Smooth muscle cell (in vitro differentiated cells): Measurements from ENCODE around the gene OFD1. TPM values are rescaled to one million over a fixed set of nuclear protein-coding genes. Genes with fewer than 3 reads are reported as not detected.

Source experiments
- DNase-seq: peaks from one replicate; lab custom pipeline; 2025; ENCODE audit not compliant: unreplicated experiment; lab: John Stamatoyannopoulos, UW
- H2AFZ ChIP-seq: fragments of 200-600 bp; sonication (generic); 2 replicates; pipeline ENCODE4 v1.6.0; 2016; ENCODE audit warnings: antibody characterized with exemption, low read depth, mild to moderate bottlenecking
- H3F3A ChIP-seq: fragments of 200-600 bp; sonication (generic); 2 replicates; pipeline ENCODE4 v1.6.0; 2017; ENCODE audit warnings: antibody characterized with exemption, low read depth
- H3K27ac ChIP-seq: fragments of 200-600 bp; sonication (generic); 2 replicates; pipeline ENCODE4 v1.5.1; 2016; ENCODE audit warnings: low read depth, mild to moderate bottlenecking
- H3K27me3 ChIP-seq: fragments of 200-600 bp; sonication (generic); 2 replicates; pipeline ENCODE4 v1.6.1; 2016; ENCODE audit warnings: low read depth, mild to moderate bottlenecking
- H3K36me3 ChIP-seq: fragments of 200-600 bp; sonication (generic); 2 replicates; pipeline ENCODE4 v1.5.1; 2016; ENCODE audit warnings: low read depth
- H3K4me1 ChIP-seq: fragments of 200-600 bp; sonication (generic); 2 replicates; pipeline ENCODE4 v1.5.1; 2016; ENCODE audit warnings: low read depth
- H3K4me2 ChIP-seq: fragments of 200-600 bp; sonication (generic); 2 replicates; pipeline ENCODE4 v1.6.0; 2016; ENCODE audit warnings: mild to moderate bottlenecking
- H3K4me3 ChIP-seq: fragments of 200-600 bp; sonication (generic); 2 replicates; pipeline ENCODE4 v1.5.1; 2016; ENCODE audit warnings: mild to moderate bottlenecking
- H3K79me2 ChIP-seq: fragments of 200-600 bp; sonication (generic); 2 replicates; pipeline ENCODE4 v1.6.0; 2016; ENCODE audit warnings: low read depth, mild to moderate bottlenecking
- H3K9ac ChIP-seq: fragments of 200-600 bp; sonication (generic); 2 replicates; pipeline ENCODE4 v1.6.0; 2016; ENCODE audit warnings: low read depth
- H3K9me3 ChIP-seq: fragments of 200-600 bp; sonication (generic); replicated peaks from 2 replicates; pipeline ENCODE4 v1.5.1; 2016; ENCODE audit warnings: low read depth
- H4K20me1 ChIP-seq: fragments of 200-600 bp; sonication (generic); 2 replicates; pipeline ENCODE4 v1.6.0; 2016; ENCODE audit warnings: low read depth
- CTCF ChIP-seq: fragments of 200-600 bp; sonication (generic); IDR thresholded peaks from 2 replicates; pipeline ENCODE4 v1.5.1; 2017; ENCODE audit warnings: borderline replicate concordance, mild to moderate bottlenecking, antibody characterized with exemption; ENCODE audit not compliant: insufficient read depth, poor library complexity, severe bottlenecking
- WGBS: methylation state at CpG from one replicate; pipeline ENCODE4 v1.1.7; 2016; ENCODE audit warnings: low lambda C conversion rate; 5-methylcytosine and 5-hydroxymethylcytosine counted together
- polyA plus RNA-seq: library from polyadenylated mRNA; unstranded; fragments of >200 nt; fragmentation: Nextera tagmentation; extraction: Ambion mirVana; gene quantifications from 2 replicates; pipeline ENCODE4 v1.2.1, GENCODE V29; 2016
- total RNA-seq: library from RNA; depleted of rRNA; stranded (reverse); fragments of >200 nt; gene quantifications from 2 replicates; pipeline ENCODE4 v1.2.3, GENCODE V29; 2014

The OFD1 gene
- total and polyA plus RNA-seq, 2 experiments from 2014 or later, result 12.5 to 14.4 TPM

- Histone ChIP-seq H3K9me3 (no peaks in the 10 kb centered on the region), H3K9ac (no peak overlapping the region), H3F3A (no peaks in the 10 kb centered on the region), H3K27ac (no peak overlapping the region), H3K4me1 (no peaks in the 10 kb centered on the region), H2AFZ (no peak overlapping the region), H3K4me3 (no peak overlapping the region), H3K79me2 (peaks cover 6% of the 10 kb centered on the region), H3K27me3 (no peaks in the 10 kb centered on the region), H4K20me1 (peaks cover 17% of the 10 kb centered on the region), H3K36me3 (peaks cover 6% of the 10 kb centered on the region), H3K4me2 (no peak overlapping the region)
- TF ChIP-seq CTCF, result no peak
- no peak for DNase-seq
- 70% methylated on average over 4 of the region's 4 CpGs for WGBS
These were observed 23.4 kb upstream of the OFD1 start for GRCh38 chrX:13711141-13711540.

GRCh38 chrX:13716455-13716854 lies 18.1 kb upstream of the OFD1 start:
- Histone ChIP-seq H3K9ac (no peak overlapping the region), H3K4me3 (no peak overlapping the region), H3K4me1 (no peaks in the 10 kb centered on the region), H3K36me3 (peaks cover 9% of the 10 kb centered on the region), H4K20me1 (peaks cover 3% of the 10 kb centered on the region), H3K79me2 (peaks cover 7% of the 10 kb centered on the region), H3K27me3 (no peaks in the 10 kb centered on the region), H3K9me3 (no peaks in the 10 kb centered on the region), H3F3A (no peaks in the 10 kb centered on the region), H3K4me2 (no peak overlapping the region), H3K27ac (no peak overlapping the region), H2AFZ (no peak overlapping the region)
- no peak for DNase-seq
- WGBS, result 82% methylated on average over 9 of the region's 9 CpGs
- no peak for TF ChIP-seq CTCF

- Histone ChIP-seq H3F3A (no peaks in the 10 kb centered on the region), H3K36me3 (peaks cover 9% of the 10 kb centered on the region), H3K4me2 (no peak overlapping the region), H3K9me3 (no peaks in the 10 kb centered on the region), H3K4me3 (no peak overlapping the region), H2AFZ (no peak overlapping the region), H3K27ac (peak overlapping the region; percentile 95), H3K27me3 (no peaks in the 10 kb centered on the region), H3K79me2 (peaks cover 7% of the 10 kb centered on the region), H4K20me1 (no peaks in the 10 kb centered on the region), H3K4me1 (no peaks in the 10 kb centered on the region), H3K9ac (no peak overlapping the region)
- no peak for TF ChIP-seq CTCF
- DNase-seq, result no peak
- WGBS, result 74% methylated on average over 6 of the region's 6 CpGs
These were observed 17.6 kb upstream of the OFD1 start for GRCh38 chrX:13716905-13717304.

GRCh38 chrX:13717700-13718472 lies 16.7 kb upstream of the OFD1 start:
- 78% methylated on average over 7 of the region's 7 CpGs for WGBS
- peaks cover 9% of the 10 kb centered on the region for H3K36me3 ChIP-seq
- no peak overlapping the region for H2AFZ ChIP-seq
- H3K4me3 ChIP-seq, result no peak overlapping the region
- H3K9me3 ChIP-seq, result no peaks in the 10 kb centered on the region
- TF ChIP-seq CTCF, result no peak
- no peaks in the 10 kb centered on the region for H4K20me1 ChIP-seq
- no peaks in the 10 kb centered on the region for H3K27me3 ChIP-seq
- DNase-seq, result no peak
- H3K9ac ChIP-seq, result peak overlapping the region; percentile 79
- no peaks in the 10 kb centered on the region for H3F3A ChIP-seq
- peak overlapping the region; percentile 95 for H3K27ac ChIP-seq
- peaks cover 7% of the 10 kb centered on the region for H3K79me2 ChIP-seq
- no peak overlapping the region for H3K4me2 ChIP-seq
- H3K4me1 ChIP-seq, result no peaks in the 10 kb centered on the region
